Measurements from ENCODE around the gene RIPOR3.

- TF ChIP-seq, protein P1, sequence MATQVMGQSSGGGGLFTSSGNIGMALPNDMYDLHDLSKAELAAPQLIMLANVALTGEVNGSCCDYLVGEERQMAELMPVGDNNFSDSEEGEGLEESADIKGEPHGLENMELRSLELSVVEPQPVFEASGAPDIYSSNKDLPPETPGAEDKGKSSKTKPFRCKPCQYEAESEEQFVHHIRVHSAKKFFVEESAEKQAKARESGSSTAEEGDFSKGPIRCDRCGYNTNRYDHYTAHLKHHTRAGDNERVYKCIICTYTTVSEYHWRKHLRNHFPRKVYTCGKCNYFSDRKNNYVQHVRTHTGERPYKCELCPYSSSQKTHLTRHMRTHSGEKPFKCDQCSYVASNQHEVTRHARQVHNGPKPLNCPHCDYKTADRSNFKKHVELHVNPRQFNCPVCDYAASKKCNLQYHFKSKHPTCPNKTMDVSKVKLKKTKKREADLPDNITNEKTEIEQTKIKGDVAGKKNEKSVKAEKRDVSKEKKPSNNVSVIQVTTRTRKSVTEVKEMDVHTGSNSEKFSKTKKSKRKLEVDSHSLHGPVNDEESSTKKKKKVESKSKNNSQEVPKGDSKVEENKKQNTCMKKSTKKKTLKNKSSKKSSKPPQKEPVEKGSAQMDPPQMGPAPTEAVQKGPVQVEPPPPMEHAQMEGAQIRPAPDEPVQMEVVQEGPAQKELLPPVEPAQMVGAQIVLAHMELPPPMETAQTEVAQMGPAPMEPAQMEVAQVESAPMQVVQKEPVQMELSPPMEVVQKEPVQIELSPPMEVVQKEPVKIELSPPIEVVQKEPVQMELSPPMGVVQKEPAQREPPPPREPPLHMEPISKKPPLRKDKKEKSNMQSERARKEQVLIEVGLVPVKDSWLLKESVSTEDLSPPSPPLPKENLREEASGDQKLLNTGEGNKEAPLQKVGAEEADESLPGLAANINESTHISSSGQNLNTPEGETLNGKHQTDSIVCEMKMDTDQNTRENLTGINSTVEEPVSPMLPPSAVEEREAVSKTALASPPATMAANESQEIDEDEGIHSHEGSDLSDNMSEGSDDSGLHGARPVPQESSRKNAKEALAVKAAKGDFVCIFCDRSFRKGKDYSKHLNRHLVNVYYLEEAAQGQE (IDR thresholded peaks at IDR 0.05; ENCODE audit: low read depth, low read length): no peak
- no peak for TF ChIP-seq RCOR1 (IDR thresholded peaks at IDR 0.05; ENCODE audit: low read length)
- no peak for TF ChIP-seq JUND (IDR thresholded peaks at IDR 0.05)
- no peak for TF ChIP-seq POLR2AphosphoS5 (IDR thresholded peaks at IDR 0.05; ENCODE audit: low read depth, low read length)
- no peak for TF ChIP-seq CTCF (IDR thresholded peaks at IDR 0.05)
- TF ChIP-seq MXI1 (IDR thresholded peaks at IDR 0.05; ENCODE audit: low read depth, low read length): no peak
- no peak for TF ChIP-seq ELF1 (IDR thresholded peaks at IDR 0.05)
- TF ChIP-seq EP300 (IDR thresholded peaks at IDR 0.05; ENCODE audit: borderline replicate concordance in 1 of 2, low read depth in 1 of 2, low read length in 1 of 2): no peak
- TF ChIP-seq TEAD4 (IDR thresholded peaks at IDR 0.05; ENCODE audit: borderline replicate concordance, insufficient read depth): no peak
These were observed 143.4 kb downstream of the RIPOR3 start for GRCh38 chr20:50547964-50548363.

Measured in SK-N-SH (cell line).